GM10248 (cell line): ENCODE results near the gene APOC1.

Source experiments
- CTCF ChIA-PET: fragments of 300-600 bp; sonication (Branson Sonifier 250); formaldehyde crosslinking; extraction: SDS; loops from one replicate; lab custom pipeline; 2021; ENCODE audit warnings: antibody characterized with exemption; lab: Yijun Ruan, JAX
- POLR2A ChIA-PET: fragments of 350-650 bp; sonication (Branson Sonifier 250); formaldehyde crosslinking; extraction: SDS; loops from one replicate; lab custom pipeline; 2020; ENCODE audit warnings: antibody characterized with exemption; lab: Yijun Ruan, JAX
- DNase-seq: peaks from one replicate; pipeline ENCODE4 v3.0.0; 2012; ENCODE audit errors: extremely low spot score
- CTCF ChIP-seq: IDR thresholded peaks from 2 replicates; pipeline ENCODE4 v1.5.1; 2012; ENCODE audit warnings: mild to moderate bottlenecking, low read depth; ENCODE audit errors: extremely low read depth, missing control alignments, control extremely low read depth

Gene APOC1

GRCh38 chr19:44872661-44873060, 41.7 kb upstream of the APOC1 start:
- ChIA-PET POLR2A (no interaction called here), CTCF (interaction anchor here (1.3 kb wide), 1 partner anchor 12 kb away, joined by 6 read pairs; no protein-coding TSS in a partner anchor)
- no peak for DNase-seq
- no peak for TF ChIP-seq CTCF

- ChIA-PET CTCF (interaction anchor here (0.8 kb wide), 1 partner anchor 20 kb away, joined by 3 read pairs; no protein-coding TSS in a partner anchor), POLR2A (no interaction called here)
- TF ChIP-seq CTCF: no peak
- DNase-seq: no peak
Observed at GRCh38 chr19:44874317-44874716, 40.1 kb upstream of the APOC1 start.

- ChIA-PET POLR2A (no interaction called here), CTCF (no interaction called here)
- TF ChIP-seq CTCF: no peak
- DNase-seq: no peak
Observed at GRCh38 chr19:44875666-44876451, 38.5 kb upstream of the APOC1 start.

- POLR2A ChIA-PET: no interaction called here
Observed at GRCh38 chr19:44876930-44877535, 37.4 kb upstream of the APOC1 start.

GRCh38 chr19:44878120-44878865, 36.1 kb upstream of the APOC1 start:
- no peak for DNase-seq
- no peak for TF ChIP-seq CTCF
- ChIA-PET CTCF (no interaction called here), POLR2A (no interaction called here)

More at GRCh38 chr19:44876930-44877535, 37.4 kb upstream of the APOC1 start:
- DNase-seq: no peak
- no peak for TF ChIP-seq CTCF
- CTCF ChIA-PET: no interaction called here

- DNase-seq: no peak
- CTCF ChIA-PET: no interaction called here
- POLR2A ChIA-PET: no interaction called here
- TF ChIP-seq CTCF: no peak
Observed at GRCh38 chr19:44879309-44880065, 34.9 kb upstream of the APOC1 start.
